Skeletal muscle cell (primary cell): ENCODE measurements around the gene NECAB2.
A peak's percentile ranks its signal among the peaks of the same experiment; 100 is the strongest.

Experiments used
- DNase-seq: peaks from one replicate; pipeline ENCODE4 v3.0.0-alpha.2; 2010; ENCODE audit warnings: low read depth
- H3K4me3 ChIP-seq: 2 replicates; pipeline ENCODE4 v1.5.1; 2011; ENCODE audit warnings: low read depth, mild to moderate bottlenecking, control low read depth, low read length, moderate library complexity

NECAB2 gene

DNA sequence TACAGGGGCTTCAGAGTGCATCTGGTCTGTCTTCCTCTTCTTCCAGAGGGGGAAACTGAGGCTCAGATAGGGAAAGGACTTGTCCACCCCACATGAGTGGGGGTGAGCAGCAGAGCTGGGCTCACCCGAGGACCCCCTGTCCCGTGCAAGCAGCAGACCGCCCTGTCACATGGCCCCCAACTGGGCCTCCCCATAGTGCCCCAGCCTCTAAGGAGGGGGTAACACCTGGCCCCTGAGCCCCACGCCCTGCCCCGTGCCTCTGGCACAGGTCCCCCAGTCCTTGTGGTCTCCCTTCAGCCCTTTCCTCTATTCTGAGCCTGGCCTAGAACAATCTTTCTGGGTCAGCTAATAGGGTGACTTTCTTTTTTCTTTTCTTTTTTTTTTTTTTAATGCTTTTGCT is 6.5 kb upstream of the NECAB2 start:
- no peak for DNase-seq
- no peak overlapping the region for H3K4me3 ChIP-seq

DNA sequence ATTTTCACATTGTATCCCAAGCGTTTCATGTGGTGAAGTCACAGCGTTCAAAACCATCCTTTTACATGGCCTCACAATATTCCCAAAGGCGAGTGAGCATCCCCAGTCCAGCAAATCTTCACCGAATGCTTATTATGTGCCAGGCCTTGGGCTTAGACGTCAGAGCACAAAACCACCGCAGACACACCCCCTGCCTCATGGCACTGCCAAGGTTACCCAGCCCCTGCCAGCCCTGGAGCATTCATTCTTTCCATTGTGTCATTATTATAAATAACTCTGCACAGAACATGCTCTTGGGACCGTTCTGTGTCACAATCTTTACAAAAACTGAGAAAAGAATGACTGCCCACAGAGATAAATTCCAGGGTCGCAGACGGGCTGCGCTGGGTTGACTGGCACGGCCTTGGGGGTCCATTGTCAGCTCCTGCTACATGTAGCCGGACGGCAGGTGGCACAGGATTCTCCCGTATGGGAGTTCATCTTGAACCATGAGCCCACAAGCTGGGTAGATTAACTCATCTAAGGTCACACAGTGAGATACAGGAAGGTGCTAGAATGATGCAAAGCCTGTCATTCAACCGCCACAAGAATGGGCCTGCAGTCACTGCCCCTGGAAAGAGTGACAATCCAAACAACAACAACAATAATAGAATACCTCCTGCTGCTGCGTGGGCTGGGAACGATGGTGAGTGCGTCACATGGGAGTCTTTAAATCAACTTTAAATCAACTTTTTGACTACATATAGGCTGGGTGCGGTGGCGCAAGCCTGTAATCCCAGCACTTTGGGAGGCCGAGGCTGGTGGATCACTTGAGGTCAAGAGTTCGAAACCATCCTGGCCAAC is 4.5 kb upstream of the NECAB2 start:
- no peak overlapping the region for H3K4me3 ChIP-seq
- no peak for DNase-seq

DNA sequence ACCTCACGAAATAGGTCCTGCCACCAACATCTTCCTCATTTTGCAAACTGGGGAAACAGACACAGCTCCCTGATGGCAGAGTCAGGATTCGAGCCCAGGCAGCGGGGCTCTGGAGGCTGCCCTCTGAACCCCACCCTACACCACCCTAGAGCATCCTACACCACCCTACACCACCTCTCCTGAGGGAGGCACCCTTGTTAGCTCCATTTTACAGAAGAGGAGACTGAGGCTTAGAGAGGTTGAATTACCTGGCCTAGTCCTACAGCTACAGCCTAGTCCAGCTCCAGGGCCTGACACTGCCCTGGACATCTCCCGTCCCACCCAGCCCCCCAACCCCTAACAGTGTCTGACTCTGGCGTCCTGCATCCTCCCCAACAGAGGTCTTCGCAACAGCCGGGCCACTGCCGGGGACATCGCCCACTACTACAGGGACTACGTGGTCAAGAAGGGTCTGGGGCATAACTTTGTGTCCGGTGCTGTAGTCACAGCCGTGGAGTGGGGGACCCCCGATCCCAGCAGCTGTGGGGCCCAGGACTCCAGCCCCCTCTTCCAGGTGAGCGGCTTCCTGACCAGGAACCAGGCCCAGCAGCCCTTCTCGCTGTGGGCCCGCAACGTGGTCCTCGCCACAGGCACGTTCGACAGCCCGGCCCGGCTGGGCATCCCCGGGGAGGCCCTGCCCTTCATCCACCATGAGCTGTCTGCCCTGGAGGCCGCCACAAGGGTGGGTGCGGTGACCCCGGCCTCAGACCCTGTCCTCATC is 3.2 kb upstream of the NECAB2 start:
- DNase-seq = no peak
- no peak overlapping the region for H3K4me3 ChIP-seq

DNA sequence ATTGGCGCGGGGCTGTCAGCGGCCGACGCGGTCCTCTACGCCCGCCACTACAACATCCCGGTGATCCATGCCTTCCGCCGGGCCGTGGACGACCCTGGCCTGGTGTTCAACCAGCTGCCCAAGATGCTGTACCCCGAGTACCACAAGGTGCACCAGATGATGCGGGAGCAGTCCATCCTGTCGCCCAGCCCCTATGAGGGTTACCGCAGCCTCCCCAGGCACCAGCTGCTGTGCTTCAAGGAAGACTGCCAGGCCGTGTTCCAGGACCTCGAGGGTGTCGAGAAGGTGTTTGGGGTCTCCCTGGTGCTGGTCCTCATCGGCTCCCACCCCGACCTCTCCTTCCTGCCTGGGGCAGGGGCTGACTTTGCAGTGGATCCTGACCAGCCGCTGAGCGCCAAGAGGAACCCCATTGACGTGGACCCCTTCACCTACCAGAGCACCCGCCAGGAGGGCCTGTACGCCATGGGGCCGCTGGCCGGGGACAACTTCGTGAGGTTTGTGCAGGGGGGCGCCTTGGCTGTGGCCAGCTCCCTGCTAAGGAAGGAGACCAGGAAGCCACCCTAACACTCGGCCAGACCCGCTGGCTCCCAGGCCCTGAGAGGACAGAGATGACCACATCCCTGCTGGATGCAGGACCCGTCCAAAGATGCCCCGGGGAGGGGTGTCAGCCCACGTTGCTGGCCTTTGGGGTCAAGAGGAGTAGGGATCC is 2.4 kb upstream of the NECAB2 start:
- no peak overlapping the region for H3K4me3 ChIP-seq
- no peak for DNase-seq

- H3K4me3 ChIP-seq = no peak overlapping the region
- DNase-seq = no peak
Measured at GRCh38 chr16:83966153-83966696, 1.8 kb upstream of the NECAB2 start.

GRCh38 chr16:83967091-83967490 is 953 bp upstream of the NECAB2 start:
- DNase-seq = no peak
- no peak overlapping the region for H3K4me3 ChIP-seq

- peak overlapping the region; percentile 39 for H3K4me3 ChIP-seq
- DNase-seq = no peak
Measured at GRCh38 chr16:83968306-83968851, 335 bp downstream of the NECAB2 start.

DNA sequence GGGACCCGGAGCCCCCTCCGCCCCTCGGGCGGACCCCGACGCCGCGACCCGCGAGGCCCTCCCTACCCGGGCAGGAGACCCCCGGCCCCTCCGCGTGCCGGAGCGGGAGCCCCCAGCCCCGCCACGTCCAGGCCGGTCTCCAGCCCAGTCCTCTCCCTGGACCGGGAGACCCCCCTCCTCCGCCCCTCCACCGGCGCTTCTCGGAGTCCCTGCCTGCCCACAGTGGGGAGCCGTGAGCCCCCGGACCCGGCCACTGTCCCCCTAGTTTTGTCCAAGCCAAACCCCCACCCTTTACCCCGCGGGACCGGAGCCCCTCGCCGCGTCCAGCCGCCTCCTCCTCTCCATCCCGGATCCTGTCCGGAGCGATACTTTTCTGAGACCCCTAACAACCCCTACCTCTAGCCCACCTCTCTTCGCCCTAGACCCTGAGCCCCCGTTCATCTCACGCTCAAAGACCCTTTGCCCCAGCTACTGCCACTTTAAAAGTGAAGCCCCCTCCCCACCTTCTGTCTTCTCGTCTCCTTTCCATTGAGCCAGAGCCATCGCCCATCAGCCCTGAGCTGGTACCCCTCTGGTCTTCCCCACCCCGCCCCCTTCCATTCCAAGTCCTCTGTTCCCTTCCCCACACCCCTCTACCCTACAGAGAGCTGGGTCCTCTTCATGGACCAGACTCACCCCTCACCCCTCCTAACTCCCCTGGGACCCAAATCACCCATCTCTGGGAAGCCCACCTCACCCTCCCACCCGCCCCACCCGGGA is 1.0 kb downstream of the NECAB2 start:
- H3K4me3 ChIP-seq = peak overlapping the region; percentile 11

GRCh38 chr16:83969771-83970429 is 1.9 kb downstream of the NECAB2 start:
- H3K4me3 ChIP-seq = no peak overlapping the region
- no peak for DNase-seq

More for the DNA sequence above, 1.0 kb downstream of the NECAB2 start:
- no peak for DNase-seq

GRCh38 chr16:83970430-83970815 is 2.4 kb downstream of the NECAB2 start:
- H3K4me3 ChIP-seq = no peak overlapping the region

GRCh38 chr16:83971165-83972130 is 3.4 kb downstream of the NECAB2 start:
- no peak overlapping the region for H3K4me3 ChIP-seq
- DNase-seq = no peak

More at GRCh38 chr16:83970430-83970815, 2.4 kb downstream of the NECAB2 start:
- no peak for DNase-seq

DNA sequence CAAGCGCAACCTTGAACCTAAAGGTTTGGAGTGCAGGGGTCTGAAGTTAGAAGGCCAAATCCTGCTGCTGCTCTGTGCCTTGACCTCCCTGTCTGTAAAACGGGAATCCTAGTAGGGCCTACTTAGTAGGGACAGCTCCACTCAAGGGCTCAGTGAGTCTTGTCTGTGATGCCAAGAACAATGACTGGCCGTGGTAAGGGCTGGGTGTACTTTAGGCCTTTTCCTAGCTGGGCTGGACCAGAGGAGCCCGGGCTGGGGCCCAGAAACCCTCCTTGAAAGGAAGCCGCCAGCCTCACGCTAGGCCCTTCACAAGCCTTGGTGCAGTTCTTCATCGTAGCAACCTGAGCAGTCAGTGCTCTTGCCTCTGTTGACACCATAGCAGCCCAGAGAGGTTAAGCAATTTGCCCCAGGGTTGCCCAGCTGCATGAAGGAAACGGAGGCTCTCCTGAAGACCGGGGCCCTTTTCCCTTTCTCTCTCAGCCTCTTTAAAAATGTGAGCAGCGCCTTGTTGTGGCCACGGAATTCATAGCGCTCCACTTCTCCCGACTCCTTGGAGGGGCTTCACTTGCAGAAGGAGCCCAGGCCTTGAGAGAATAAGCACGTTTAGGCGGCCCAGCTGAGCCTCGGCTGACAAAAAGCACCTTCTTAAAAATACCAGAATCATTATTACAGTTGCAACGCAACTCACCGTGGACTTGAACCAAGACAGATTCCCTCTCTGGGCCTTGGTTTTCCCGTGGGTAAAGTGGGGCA is 4.4 kb downstream of the NECAB2 start:
- DNase-seq = no peak
- H3K4me3 ChIP-seq = no peak overlapping the region

- no peak overlapping the region for H3K4me3 ChIP-seq
- DNase-seq = no peak
Measured at GRCh38 chr16:83973077-83973476, 5.0 kb downstream of the NECAB2 start.

GRCh38 chr16:83973581-83974385 is 5.7 kb downstream of the NECAB2 start:
- no peak overlapping the region for H3K4me3 ChIP-seq
- DNase-seq = no peak

- no peak overlapping the region for H3K4me3 ChIP-seq
- no peak for DNase-seq
Measured at GRCh38 chr16:83974475-83974874, 6.4 kb downstream of the NECAB2 start.
